HTR-8/SVneo (cell line): ENCODE measurements around the gene TOMM40L.
"Not testable (repeated sequence)": the region's sequence is repeated elsewhere in the genome, so short reads cannot be mapped to it uniquely, and the experiment has no call there.

Experiments used
- DNase-seq: peaks from one replicate; pipeline ENCODE4 v3.0.0; 2011; ENCODE audit warnings: low spot score, mixed read lengths; ENCODE audit not compliant: insufficient read length
- FAIRE-seq: peaks from 2 replicates; lab custom pipeline; 2011; peaks lifted over from hg19 to GRCh38; lab: Jason Lieb, UNC

The TOMM40L gene

GRCh38 chr1:161244888-161245287, 19.0 kb downstream of the TOMM40L start:
- FAIRE-seq = no peak
- no peak for DNase-seq

- DNase-seq, FAIRE-seq: not testable (repeated sequence)
Observed at GRCh38 chr1:161250100-161250499, 24.2 kb downstream of the TOMM40L start.

GRCh38 chr1:161250829-161251228, 25.0 kb downstream of the TOMM40L start:
- DNase-seq (no peak), FAIRE-seq (no peak)

GRCh38 chr1:161251579-161251978, 25.7 kb downstream of the TOMM40L start:
- FAIRE-seq = no peak
- DNase-seq = no peak

- DNase-seq, FAIRE-seq: not testable (repeated sequence)
Observed at GRCh38 chr1:161255302-161255701, 29.4 kb downstream of the TOMM40L start.

GRCh38 chr1:161255955-161256520, 30.2 kb downstream of the TOMM40L start:
- DNase-seq, FAIRE-seq: not testable (repeated sequence)

GRCh38 chr1:161257109-161257508, 31.2 kb downstream of the TOMM40L start:
- not testable (repeated sequence) for FAIRE-seq, DNase-seq

GRCh38 chr1:161258439-161259344, 32.8 kb downstream of the TOMM40L start, which contains the start of gene PCP4L1:
PCP4L1 (plus strand) TSS chr1:161258745; CDS start chr1:161258975, 230 bp downstream.
- peak; percentile 64 for DNase-seq
- no peak for FAIRE-seq

- DNase-seq (no peak), FAIRE-seq (no peak)
Observed at GRCh38 chr1:161259345-161259702, 33.5 kb downstream of the TOMM40L start.

GRCh38 chr1:161259765-161260164, 33.9 kb downstream of the TOMM40L start:
- no peak for FAIRE-seq
- no peak for DNase-seq

GRCh38 chr1:161260376-161261260, 34.8 kb downstream of the TOMM40L start:
- no peak for DNase-seq
- FAIRE-seq = no peak

GRCh38 chr1:161261261-161262235, 35.7 kb downstream of the TOMM40L start:
- no peak for FAIRE-seq
- no peak for DNase-seq

- FAIRE-seq (no peak), DNase-seq (no peak)
Observed at GRCh38 chr1:161265305-161265704, 39.4 kb downstream of the TOMM40L start.

GRCh38 chr1:161266202-161266601, 40.3 kb downstream of the TOMM40L start:
- FAIRE-seq (no peak), DNase-seq (peak; percentile 27)

- DNase-seq (no peak), FAIRE-seq (no peak)
Observed at GRCh38 chr1:161266836-161267235, 41.0 kb downstream of the TOMM40L start.

GRCh38 chr1:161267321-161267720, 41.5 kb downstream of the TOMM40L start:
- FAIRE-seq (no peak), DNase-seq (no peak)

- DNase-seq (no peak), FAIRE-seq (no peak)
Observed at GRCh38 chr1:161273402-161273801, 47.5 kb downstream of the TOMM40L start.

GRCh38 chr1:161274874-161275273, 49.0 kb downstream of the TOMM40L start:
- FAIRE-seq = no peak
- DNase-seq = no peak
